Mesenchymal stem cell (in vitro differentiated cells and primary cell): Measurements from ENCODE around the gene SAP30L. TPM values are rescaled to one million over a fixed set of nuclear protein-coding genes. Genes with fewer than 3 reads are reported as not detected.

Experiments used
- DNase-seq: peaks from one replicate; pipeline ENCODE4 v3.0.0-alpha.2; 2013
- H2AFZ ChIP-seq: one replicate; pipeline ENCODE4 v1.6.1; 2013; ENCODE audit warnings: low read depth, mild to moderate bottlenecking, control low read depth, inconsistent platforms, low read length, moderate library complexity
- H2AK5ac ChIP-seq: 2 replicates; pipeline ENCODE4 v1.6.1; 2013; ENCODE audit warnings: low read length, moderate library complexity, mild to moderate bottlenecking, inconsistent platforms; ENCODE audit not compliant: severe bottlenecking
- H2BK120ac ChIP-seq: one replicate; pipeline ENCODE4 v1.6.1; 2013; ENCODE audit warnings: low read depth, mild to moderate bottlenecking, inconsistent platforms, low read length, moderate library complexity
- H2BK12ac ChIP-seq, 2 experiments: one replicate each; pipeline ENCODE4 v1.6.1; 2013; ENCODE audit warnings: inconsistent platforms in 2 of 2, low read length in 2 of 2, mild to moderate bottlenecking in 2 of 2, moderate library complexity in 2 of 2, control low read depth in 1 of 2
- H2BK15ac ChIP-seq: one replicate; pipeline ENCODE4 v1.6.1; 2013; ENCODE audit warnings: mild to moderate bottlenecking, low read depth, inconsistent platforms; ENCODE audit not compliant: poor library complexity, severe bottlenecking
- H2BK5ac ChIP-seq: 2 replicates; pipeline ENCODE4 v1.6.1; 2013; ENCODE audit warnings: low read depth, mild to moderate bottlenecking, low read length, control low read depth, inconsistent platforms; ENCODE audit not compliant: poor library complexity, severe bottlenecking
- H3K14ac ChIP-seq, 2 experiments: one replicate each; pipeline ENCODE4 v1.6.1; 2013; ENCODE audit warnings: inconsistent platforms in 2 of 2, low read length in 2 of 2, control low read depth in 1 of 2, mild to moderate bottlenecking in 1 of 2, moderate library complexity in 1 of 2
- H3K18ac ChIP-seq, 2 experiments: one replicate each; pipeline ENCODE4 v1.6.1; 2013; ENCODE audit warnings: inconsistent platforms in 2 of 2, low read length in 2 of 2, control low read depth in 1 of 2, low read depth in 1 of 2, mild to moderate bottlenecking in 1 of 2
- H3K23ac ChIP-seq, 2 experiments: one replicate each; pipeline ENCODE4 v1.6.1; 2013; ENCODE audit warnings: inconsistent platforms in 2 of 2, low read length in 2 of 2, mild to moderate bottlenecking in 2 of 2, moderate library complexity in 2 of 2, control low read depth in 1 of 2
- H3K27ac ChIP-seq: 2 replicates; pipeline ENCODE4 v1.5.1; 2013; ENCODE audit warnings: mild to moderate bottlenecking, moderate library complexity, low read length, control low read depth, inconsistent platforms; ENCODE audit not compliant: poor library complexity, severe bottlenecking
- H3K27me3 ChIP-seq, 2 experiments: 2 replicates each; pipeline versions ENCODE4 v1.6.1 to v1.7.0; 2013; ENCODE audit warnings: low read length in 2 of 2, mild to moderate bottlenecking in 2 of 2, moderate library complexity in 2 of 2, control low read depth in 1 of 2, inconsistent platforms in 1 of 2; ENCODE audit not compliant: control insufficient read depth in 1 of 2, insufficient read depth in 1 of 2
- H3K36me3 ChIP-seq, 2 experiments: 2 replicates each; pipeline versions ENCODE4 v1.6.1 to v1.7.0; 2013; ENCODE audit warnings: low read length in 2 of 2, control low read depth in 1 of 2, inconsistent platforms in 1 of 2, low read depth in 1 of 2, mild to moderate bottlenecking in 1 of 2; ENCODE audit not compliant: insufficient read depth in 2 of 2, control insufficient read depth in 1 of 2
- H3K4ac ChIP-seq, 2 experiments: one replicate each; pipeline ENCODE4 v1.6.1; 2013; ENCODE audit warnings: inconsistent platforms in 2 of 2, low read length in 2 of 2, mild to moderate bottlenecking in 2 of 2, moderate library complexity in 2 of 2, control low read depth in 1 of 2, low read depth in 1 of 2
- H3K4me1 ChIP-seq: 2 replicates; pipeline ENCODE4 v1.6.1; 2013; ENCODE audit warnings: low read depth, low read length, control low read depth; ENCODE audit not compliant: control insufficient read depth, insufficient read depth
- H3K4me2 ChIP-seq: 2 replicates; pipeline ENCODE4 v1.6.1; 2013; ENCODE audit warnings: low read length, mild to moderate bottlenecking, inconsistent platforms; ENCODE audit not compliant: poor library complexity, severe bottlenecking
- H3K4me3 ChIP-seq, 2 experiments: 2 replicates each; pipeline versions ENCODE4 v1.5.1 to v1.7.0; 2013; ENCODE audit warnings: low read length in 2 of 2, mild to moderate bottlenecking in 2 of 2, control low read depth in 1 of 2, low read depth in 1 of 2; ENCODE audit not compliant: insufficient read depth in 1 of 2
- H3K79me1 ChIP-seq: replicated peaks from 2 replicates; pipeline ENCODE4 v1.6.1; 2013; ENCODE audit warnings: mild to moderate bottlenecking, control low read depth, low read length, inconsistent platforms; ENCODE audit not compliant: poor library complexity, severe bottlenecking
- H3K9ac ChIP-seq: 2 replicates; pipeline ENCODE4 v1.7.0; 2013; ENCODE audit warnings: mild to moderate bottlenecking, low read length, moderate library complexity
- H3K9me3 ChIP-seq: 2 replicates; pipeline ENCODE4 v1.7.0; 2013; ENCODE audit warnings: mild to moderate bottlenecking, low read length; ENCODE audit not compliant: control insufficient read depth
- H4K8ac ChIP-seq: one replicate; pipeline ENCODE4 v1.6.1; 2013; ENCODE audit warnings: inconsistent platforms, mild to moderate bottlenecking, low read length, moderate library complexity
- H4K91ac ChIP-seq: one replicate; pipeline ENCODE4 v1.6.1; 2013; ENCODE audit warnings: mild to moderate bottlenecking, low read length, inconsistent platforms
- WGBS: methylation state at CpG from one replicate; pipeline ENCODE4 v1.1.7; 2013; ENCODE audit warnings: mixed read lengths; 5-methylcytosine and 5-hydroxymethylcytosine counted together
- polyA plus RNA-seq, 2 experiments: library from polyadenylated mRNA; stranded (reverse); fragments of 200-250 nt; gene quantifications; one replicate each; pipeline ENCODE4 v1.2.3, GENCODE V29; 2013

The SAP30L gene
- polyA plus RNA-seq (2013, experiment 1 of 2) = 55.3 TPM
- polyA plus RNA-seq (2013, experiment 2 of 2) = 54.3 TPM

GRCh38 chr5:154445422-154446194 lies at the start of gene SAP30L:
Gene SAP30L, plus strand, starts transcription at chr5:154445997. Its CDS starts 608 bp downstream, at chr5:154446605.
- peak within 1 kb of the TSS; percentile 69 for H3K27ac ChIP-seq
- peak within 1 kb of the TSS; percentile 42 for H2BK120ac ChIP-seq
- peaks cover 25% of the 10 kb centered on the region for H3K79me1 ChIP-seq
- peak within 1 kb of the TSS; percentile 18 to 23 for H2BK12ac ChIP-seq
- WGBS = under 1% methylated on average over 52 of the region's 70 CpGs
- peak; percentile 95 for DNase-seq
- no peaks in the 10 kb centered on the region for H3K27me3 ChIP-seq
- H2AFZ ChIP-seq = peak within 1 kb of the TSS; percentile 98
- H3K18ac ChIP-seq = peak within 1 kb of the TSS; percentile 14 to 94
- H3K4me2 ChIP-seq = peak within 1 kb of the TSS; percentile 94
- H3K9ac ChIP-seq = peak within 1 kb of the TSS; percentile 92
- peaks cover 6% of the 10 kb centered on the region for H3K4me1 ChIP-seq
- peaks cover 5 to 30% of the 10 kb centered on the region in 2 experiments for H3K36me3 ChIP-seq
- H2AK5ac ChIP-seq = no peak within 1 kb of the TSS
- H3K14ac ChIP-seq = peak within 1 kb of the TSS in 1 of 2 experiments; percentile 87
- peak within 1 kb of the TSS; percentile 45 for H2BK15ac ChIP-seq
- H2BK5ac ChIP-seq = peak within 1 kb of the TSS; percentile 51
- H3K4me3 ChIP-seq = peak within 1 kb of the TSS; percentile 90 to 97
- H3K4ac ChIP-seq = peak within 1 kb of the TSS in 1 of 2 experiments; percentile 86
- H3K9me3 ChIP-seq = no peaks in the 10 kb centered on the region
- H4K8ac ChIP-seq = peak within 1 kb of the TSS; percentile 76
- H3K23ac ChIP-seq = peak within 1 kb of the TSS in 1 of 2 experiments; percentile 85
- H4K91ac ChIP-seq = peak within 1 kb of the TSS; percentile 43

- Histone ChIP-seq H3K18ac (no peak overlapping the region), H3K4me2 (no peak overlapping the region), H3K4me3 (no peak overlapping the region), H3K14ac (no peak overlapping the region), H3K79me1 (peaks cover 7% of the 10 kb centered on the region), H2AK5ac (no peak overlapping the region), H3K4me1 (peaks cover 6% of the 10 kb centered on the region), H2AFZ (no peak overlapping the region), H2BK120ac (no peak overlapping the region), H3K36me3 (peaks cover 7 to 56% of the 10 kb centered on the region in 2 experiments), H2BK5ac (no peak overlapping the region), H4K8ac (no peak overlapping the region), H3K27ac (no peak overlapping the region), H3K9ac (no peak overlapping the region), H3K27me3 (no peaks in the 10 kb centered on the region), H3K23ac (no peak overlapping the region), H2BK12ac (no peak overlapping the region), H3K4ac (no peak overlapping the region), H4K91ac (no peak overlapping the region), H2BK15ac (no peak overlapping the region), H3K9me3 (no peaks in the 10 kb centered on the region)
- no peak for DNase-seq
- 98% methylated on average over 3 of the region's 3 CpGs for WGBS
These were observed 49.7 kb upstream of the SAP30L start for GRCh38 chr5:154396128-154396527.

- H3K18ac ChIP-seq = no peak overlapping the region
- H3K27me3 ChIP-seq = no peaks in the 10 kb centered on the region
- no peak overlapping the region for H2BK120ac ChIP-seq
- no peak overlapping the region for H2AK5ac ChIP-seq
- no peak overlapping the region for H3K4ac ChIP-seq
- no peak overlapping the region for H3K27ac ChIP-seq
- no peak overlapping the region for H2AFZ ChIP-seq
- H3K4me1 ChIP-seq = peaks cover 6% of the 10 kb centered on the region
- no peak overlapping the region for H2BK5ac ChIP-seq
- no peak overlapping the region for H3K23ac ChIP-seq
- H3K9me3 ChIP-seq = no peaks in the 10 kb centered on the region
- WGBS = 91% methylated on average over 10 of the region's 10 CpGs
- H3K79me1 ChIP-seq = peaks cover 5% of the 10 kb centered on the region
- DNase-seq = no peak
- H3K9ac ChIP-seq = no peak overlapping the region
- H4K8ac ChIP-seq = no peak overlapping the region
- H3K4me3 ChIP-seq = no peak overlapping the region
- H4K91ac ChIP-seq = no peak overlapping the region
- H3K36me3 ChIP-seq = peaks cover 0 to 57% of the 10 kb centered on the region in 2 experiments
- H2BK12ac ChIP-seq = no peak overlapping the region
- H3K4me2 ChIP-seq = no peak overlapping the region
- no peak overlapping the region for H2BK15ac ChIP-seq
- H3K14ac ChIP-seq = no peak overlapping the region
These were observed 48.0 kb upstream of the SAP30L start for GRCh38 chr5:154397652-154398406.

DNA sequence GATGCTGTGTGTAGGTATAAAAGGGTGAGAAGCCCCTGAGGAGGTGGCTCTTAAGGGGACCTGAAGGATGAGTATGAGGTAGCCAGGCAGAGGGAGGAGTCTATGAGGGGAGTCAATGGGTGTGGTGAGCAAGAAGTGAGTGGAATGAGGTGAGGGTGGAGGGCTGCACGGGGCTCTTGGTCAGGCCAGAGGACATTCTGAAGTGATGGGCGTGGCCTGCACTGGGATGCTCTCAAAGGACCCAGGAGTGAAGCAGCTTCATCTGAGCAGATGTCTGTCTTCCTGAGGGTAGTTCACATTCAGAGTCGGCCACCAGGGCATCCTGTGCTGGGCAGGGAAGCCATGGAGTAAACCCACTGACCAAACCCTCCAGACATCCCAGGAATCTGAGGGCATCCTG lies 45.1 kb upstream of the SAP30L start:
- H2BK15ac ChIP-seq = no peak overlapping the region
- peaks cover 2% of the 10 kb centered on the region for H3K79me1 ChIP-seq
- H3K4ac ChIP-seq = no peak overlapping the region
- DNase-seq = no peak
- peaks cover 0 to 40% of the 10 kb centered on the region in 2 experiments for H3K36me3 ChIP-seq
- no peak overlapping the region for H3K4me3 ChIP-seq
- H2AFZ ChIP-seq = no peak overlapping the region
- H3K23ac ChIP-seq = no peak overlapping the region
- no peak overlapping the region for H3K27ac ChIP-seq
- H3K4me2 ChIP-seq = no peak overlapping the region
- no peak overlapping the region for H2BK120ac ChIP-seq
- no peak overlapping the region for H3K14ac ChIP-seq
- H4K8ac ChIP-seq = no peak overlapping the region
- H3K4me1 ChIP-seq = peaks cover 10% of the 10 kb centered on the region
- no peaks in the 10 kb centered on the region for H3K27me3 ChIP-seq
- no peak overlapping the region for H2AK5ac ChIP-seq
- no peak overlapping the region for H2BK5ac ChIP-seq
- H4K91ac ChIP-seq = no peak overlapping the region
- WGBS = 87% methylated on average over 3 of the region's 3 CpGs
- H2BK12ac ChIP-seq = no peak overlapping the region
- H3K9ac ChIP-seq = no peak overlapping the region
- H3K18ac ChIP-seq = no peak overlapping the region
- H3K9me3 ChIP-seq = no peaks in the 10 kb centered on the region
